Progenitor cell of endocrine pancreas (in vitro differentiated cells): Measurements from ENCODE around the gene GPR176. TPM values are rescaled to one million over a fixed set of nuclear protein-coding genes. Genes with fewer than 3 reads are reported as not detected.

Experiments used
- DNase-seq: peaks from one replicate; pipeline ENCODE4 v3.0.0; 2021; ENCODE audit warnings: low spot score; ENCODE audit not compliant: unreplicated experiment
- H3K27ac Mint-ChIP-seq: 2 replicates; pipeline ENCODE4 v1.8.0; 2021; ENCODE audit warnings: mild to moderate bottlenecking, moderate library complexity, mixed read lengths
- H3K27me3 Mint-ChIP-seq: 2 replicates; pipeline ENCODE4 v1.8.0; 2021; ENCODE audit warnings: mixed read lengths
- H3K36me3 Mint-ChIP-seq: 2 replicates; pipeline ENCODE4 v1.8.0; 2022; ENCODE audit warnings: mixed read lengths; ENCODE audit not compliant: insufficient read depth
- H3K4me1 Mint-ChIP-seq: 2 replicates; pipeline ENCODE4 v1.8.0; 2021; ENCODE audit warnings: low read depth, mixed read lengths
- H3K4me3 Mint-ChIP-seq: 2 replicates; pipeline ENCODE4 v1.8.0; 2021; ENCODE audit warnings: low read depth, mild to moderate bottlenecking, moderate library complexity, mixed read lengths
- H3K9me3 Mint-ChIP-seq: 2 replicates; pipeline ENCODE4 v1.8.0; 2021; ENCODE audit warnings: low read depth, mixed read lengths
- CTCF ChIP-seq: fragments of 200-600 bp; sonication (generic); IDR thresholded peaks from one replicate; pipeline ENCODE4 v1.5.0; 2021; ENCODE audit warnings: antibody characterized with exemption, mild to moderate bottlenecking; ENCODE audit not compliant: unreplicated experiment
- total RNA-seq: library from RNA; stranded (reverse); gene quantifications from 2 replicates; pipeline ENCODE4 v1.2.1, GENCODE V29; 2021

The GPR176 gene
- total RNA-seq, 1 donor from 2014 or later, result 1.0 TPM

- Mint-ChIP-seq H3K27me3 (no peaks in the 10 kb centered on the region), H3K9me3 (peaks cover 9% of the 10 kb centered on the region), H3K4me3 (peak overlapping the region; percentile 96), H3K27ac (no peak overlapping the region), H3K4me1 (peaks cover 36% of the 10 kb centered on the region), H3K36me3 (no peaks in the 10 kb centered on the region)
- TF ChIP-seq CTCF, result no peak
- no peak for DNase-seq
These were observed 138.1 kb downstream of the GPR176 start for GRCh38 chr15:39781967-39782302.

GRCh38 chr15:39781147-39781966 lies 138.7 kb downstream of the GPR176 start:
- peaks cover 32% of the 10 kb centered on the region for H3K4me1 Mint-ChIP-seq
- no peak overlapping the region for H3K27ac Mint-ChIP-seq
- H3K36me3 Mint-ChIP-seq, result no peaks in the 10 kb centered on the region

GRCh38 chr15:39778021-39778420 lies 142.0 kb downstream of the GPR176 start:
- Mint-ChIP-seq H3K36me3 (peaks cover 1% of the 10 kb centered on the region), H3K4me1 (peaks cover 13% of the 10 kb centered on the region), H3K27ac (no peak overlapping the region), H3K27me3 (no peaks in the 10 kb centered on the region), H3K9me3 (peaks cover 9% of the 10 kb centered on the region), H3K4me3 (no peak overlapping the region)
- no peak for DNase-seq
- TF ChIP-seq CTCF, result no peak

More at GRCh38 chr15:39781147-39781966, 138.7 kb downstream of the GPR176 start:
- no peak for TF ChIP-seq CTCF
- Mint-ChIP-seq H3K9me3 (peaks cover 9% of the 10 kb centered on the region), H3K4me3 (peak overlapping the region; percentile 96), H3K27me3 (no peaks in the 10 kb centered on the region)
- no peak for DNase-seq

GRCh38 chr15:39777496-39777895 lies 142.6 kb downstream of the GPR176 start:
- peaks cover 1% of the 10 kb centered on the region for H3K36me3 Mint-ChIP-seq
- H3K27me3 Mint-ChIP-seq, result no peaks in the 10 kb centered on the region
- H3K4me3 Mint-ChIP-seq, result no peak overlapping the region
- H3K27ac Mint-ChIP-seq, result no peak overlapping the region
- no peak for TF ChIP-seq CTCF
- H3K9me3 Mint-ChIP-seq, result peaks cover 9% of the 10 kb centered on the region
- no peak for DNase-seq
- H3K4me1 Mint-ChIP-seq, result peaks cover 13% of the 10 kb centered on the region

- no peak for DNase-seq
- TF ChIP-seq CTCF, result no peak
- H3K36me3 Mint-ChIP-seq, result peaks cover 1% of the 10 kb centered on the region
- peaks cover 13% of the 10 kb centered on the region for H3K4me1 Mint-ChIP-seq
- H3K27ac Mint-ChIP-seq, result no peak overlapping the region
- peaks cover 3% of the 10 kb centered on the region for H3K9me3 Mint-ChIP-seq
- no peaks in the 10 kb centered on the region for H3K27me3 Mint-ChIP-seq
- no peak overlapping the region for H3K4me3 Mint-ChIP-seq
These were observed 144.0 kb downstream of the GPR176 start for GRCh38 chr15:39776068-39776467.
